HepG2 (cell line): Measurements from ENCODE around the gene MTMR6. TPM values are rescaled to one million over a fixed set of nuclear protein-coding genes. Genes with fewer than 3 reads are reported as not detected.

Experiments
- HIVEP1 ChIP-seq: sonication (generic); formaldehyde crosslinking; IDR thresholded peaks from 2 replicates; pipeline ENCODE4 v1.4.0; 2020; ENCODE audit warnings: mild to moderate bottlenecking, missing genetic modification reagents
- LCORL ChIP-seq, 2 experiments: fragments of 450-650 bp in 1 of 2; sonication (generic) in 1 of 2; formaldehyde crosslinking in 1 of 2; IDR thresholded peaks; 2 replicates each; pipeline versions ENCODE4 v1.5.0 to v1.6.1; 2017 to 2020; ENCODE audit warnings: antibody characterized with exemption in 1 of 2, missing genetic modification reagents in 1 of 2
- MTA1 ChIP-seq: sonication (generic); formaldehyde crosslinking; IDR thresholded peaks from 2 replicates; pipeline ENCODE4 v1.4.0; 2020; ENCODE audit warnings: missing genetic modification reagents, mild to moderate bottlenecking, borderline replicate concordance
- NFE2L1 ChIP-seq: sonication (generic); formaldehyde crosslinking; IDR thresholded peaks from 2 replicates; pipeline ENCODE4 v1.4.0; 2020; ENCODE audit warnings: missing genetic modification reagents, mild to moderate bottlenecking, borderline replicate concordance
- NFYC ChIP-seq: IDR thresholded peaks from 2 replicates; pipeline ENCODE4 v1.6.1; 2016; ENCODE audit warnings: missing genetic modification reagents, missing compliant biosample characterization
- RFXANK ChIP-seq: IDR thresholded peaks from 2 replicates; pipeline ENCODE4 v1.6.1; 2016
- SALL1 ChIP-seq: sonication (generic); formaldehyde crosslinking; IDR thresholded peaks from 2 replicates; pipeline ENCODE4 v1.8.0; 2022; ENCODE audit warnings: mild to moderate bottlenecking, missing genetic modification reagents
- SUZ12 ChIP-seq: fragments of 150-350 bp; IDR thresholded peaks from 2 replicates; pipeline ENCODE4 v1.6.1; 2014; ENCODE audit warnings: low read depth, low read length
- ZBTB21 ChIP-seq: sonication (generic); formaldehyde crosslinking; IDR thresholded peaks from 2 replicates; pipeline ENCODE4 v1.4.0; 2020; ENCODE audit warnings: missing genetic modification reagents
- ZBTB38 ChIP-seq: sonication (generic); formaldehyde crosslinking; IDR thresholded peaks from 2 replicates; pipeline ENCODE4 v1.5.1; 2020; ENCODE audit warnings: mild to moderate bottlenecking, missing genetic modification reagents
- ZKSCAN8 ChIP-seq: IDR thresholded peaks from 2 replicates; pipeline ENCODE4 v1.6.1; 2016; ENCODE audit warnings: borderline replicate concordance, missing genetic modification reagents, missing compliant biosample characterization
- ZNF670 ChIP-seq: sonication (generic); formaldehyde crosslinking; IDR thresholded peaks from 2 replicates; pipeline ENCODE4 v1.8.0; 2022; ENCODE audit warnings: mild to moderate bottlenecking, missing genetic modification reagents, borderline replicate concordance
- ZNF75D ChIP-seq: sonication (generic); formaldehyde crosslinking; IDR thresholded peaks from 2 replicates; pipeline ENCODE4 v1.8.1; 2023; ENCODE audit warnings: missing genetic modification reagents, mild to moderate bottlenecking, borderline replicate concordance
- ZNF879 ChIP-seq: sonication (generic); formaldehyde crosslinking; IDR thresholded peaks from 2 replicates; pipeline ENCODE4 v1.8.1; 2023; ENCODE audit warnings: missing genetic modification reagents
- polyA plus RNA-seq, 8 experiments: library from polyadenylated mRNA; depleted of rRNA in 3 of 8; stranded (reverse) in 7 of 8; unstranded in 1 of 8; fragments of >200 nt; fragmentation: Illumina TruSeq in 4 of 8; extraction: Trizol in 4 of 8; gene quantifications; 2 replicates each; pipeline versions ENCODE4 v1.2.1 to v1.2.3, GENCODE V29; 2011 to 2016; ENCODE audit warnings: low read depth in 4 of 8, missing spikeins in 1 of 8, mixed read lengths in 1 of 8; ENCODE audit not compliant: insufficient read depth in 1 of 8
- total RNA-seq, 5 experiments: library from RNA; depleted of rRNA; stranded (reverse); fragments of >200 nt; fragmentation: Illumina TruSeq; extraction: Trizol; gene quantifications; 2 replicates each; pipeline ENCODE4 v1.2.3, GENCODE V29; 2016; ENCODE audit warnings: low read depth in 1 of 5
- TF ChIP-seq, protein P1 (sequence below): sonication (generic); formaldehyde crosslinking; IDR thresholded peaks from 2 replicates; pipeline ENCODE4 v1.4.0; 2020; ENCODE audit warnings: mild to moderate bottlenecking, missing genetic modification reagents
- TF ChIP-seq, protein P2 (sequence below): sonication (generic); formaldehyde crosslinking; IDR thresholded peaks from 2 replicates; pipeline ENCODE4 v1.8.1; 2023; ENCODE audit warnings: missing genetic modification reagents, mild to moderate bottlenecking, borderline replicate concordance
- TF ChIP-seq, protein P3 (sequence below): sonication (generic); formaldehyde crosslinking; IDR thresholded peaks from 2 replicates; pipeline ENCODE4 v1.5.1; 2020; ENCODE audit warnings: mild to moderate bottlenecking, missing genetic modification reagents, moderate library complexity
- TF ChIP-seq, protein P4 (sequence below): sonication (generic); formaldehyde crosslinking; IDR thresholded peaks from 2 replicates; pipeline ENCODE4 v1.4.0; 2020; ENCODE audit warnings: missing genetic modification reagents
- TF ChIP-seq, protein P5 (sequence below): sonication (generic); formaldehyde crosslinking; IDR thresholded peaks from 2 replicates; pipeline ENCODE4 v1.4.0; 2020; ENCODE audit warnings: low read depth, mild to moderate bottlenecking, missing genetic modification reagents
- TF ChIP-seq, protein P6 (sequence below): IDR thresholded peaks from 2 replicates; pipeline ENCODE4 v1.6.1; 2018; ENCODE audit warnings: missing genetic modification reagents

MTMR6 gene
- total and polyA plus RNA-seq, 2 of the 13 experiments (the other 11 are each of a cell fraction or from before 2014, with no cell fraction given) = 3.4 to 7.8 TPM

DNA sequence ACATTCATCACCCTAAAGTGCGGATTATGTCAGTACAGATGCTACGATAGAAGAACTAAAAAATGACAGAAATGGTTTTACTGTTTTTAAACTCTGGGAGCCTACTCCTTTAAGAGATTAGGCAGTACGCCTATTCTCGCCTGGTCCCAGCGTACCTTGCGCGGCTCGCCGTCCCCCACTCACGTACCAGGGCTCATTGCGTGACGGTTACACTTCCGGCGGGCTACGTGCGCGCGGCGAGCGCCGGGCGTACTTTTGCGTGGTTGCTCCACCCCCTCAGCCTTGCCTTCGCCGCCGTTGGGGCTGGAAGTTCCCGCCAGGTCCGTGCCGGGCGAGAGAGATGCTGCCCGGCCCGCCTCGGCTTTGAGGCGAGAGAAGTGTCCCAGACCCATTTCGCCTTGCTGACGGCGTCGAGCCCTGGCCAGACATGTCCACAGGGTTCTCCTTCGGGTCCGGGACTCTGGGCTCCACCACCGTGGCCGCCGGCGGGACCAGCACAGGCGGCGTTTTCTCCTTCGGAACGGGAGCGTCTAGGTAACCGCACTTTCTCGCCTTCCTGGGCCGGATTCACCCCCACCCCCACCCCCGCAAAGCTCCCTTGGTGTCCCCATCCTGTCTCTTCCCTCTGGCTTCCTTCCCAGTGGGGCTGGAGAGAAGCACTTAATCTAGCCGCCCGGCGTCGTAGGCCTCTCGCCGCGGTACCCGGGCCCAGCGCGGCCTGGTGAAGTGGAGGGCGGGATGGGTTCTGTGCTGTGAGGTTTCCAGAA, 14.2 kb upstream of the MTMR6 start, which contains the start of gene NUP58 (continued):
- TF ChIP-seq, protein P1, sequence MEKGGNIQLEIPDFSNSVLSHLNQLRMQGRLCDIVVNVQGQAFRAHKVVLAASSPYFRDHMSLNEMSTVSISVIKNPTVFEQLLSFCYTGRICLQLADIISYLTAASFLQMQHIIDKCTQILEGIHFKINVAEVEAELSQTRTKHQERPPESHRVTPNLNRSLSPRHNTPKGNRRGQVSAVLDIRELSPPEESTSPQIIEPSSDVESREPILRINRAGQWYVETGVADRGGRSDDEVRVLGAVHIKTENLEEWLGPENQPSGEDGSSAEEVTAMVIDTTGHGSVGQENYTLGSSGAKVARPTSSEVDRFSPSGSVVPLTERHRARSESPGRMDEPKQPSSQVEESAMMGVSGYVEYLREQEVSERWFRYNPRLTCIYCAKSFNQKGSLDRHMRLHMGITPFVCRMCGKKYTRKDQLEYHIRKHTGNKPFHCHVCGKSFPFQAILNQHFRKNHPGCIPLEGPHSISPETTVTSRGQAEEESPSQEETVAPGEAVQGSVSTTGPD = 0 out of 2 replicates have a peak, but pooled peaks have one; percentile 48
- TF ChIP-seq ZBTB38 (CRISPR knock-in tag) = no peak
- TF ChIP-seq LCORL (IDR thresholded peaks at IDR 0.05) = no peak
- peak; percentile 36; the same call in 1 of the 2 replicates for TF ChIP-seq LCORL (CRISPR knock-in tag; IDR thresholded peaks at IDR 0.05)
- peak; percentile 45; the same call in 1 of the 2 replicates for TF ChIP-seq SUZ12
- TF ChIP-seq ZBTB21 (CRISPR knock-in tag) = peak; percentile 56; the same call in 1 of the 2 replicates
- no peak for TF ChIP-seq ZKSCAN8 (CRISPR knock-in tag)
- TF ChIP-seq, protein P2, sequence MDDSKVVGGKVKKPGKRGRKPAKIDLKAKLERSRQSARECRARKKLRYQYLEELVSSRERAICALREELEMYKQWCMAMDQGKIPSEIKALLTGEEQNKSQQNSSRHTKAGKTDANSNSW (CRISPR knock-in tag) = no peak
- TF ChIP-seq, protein P3, sequence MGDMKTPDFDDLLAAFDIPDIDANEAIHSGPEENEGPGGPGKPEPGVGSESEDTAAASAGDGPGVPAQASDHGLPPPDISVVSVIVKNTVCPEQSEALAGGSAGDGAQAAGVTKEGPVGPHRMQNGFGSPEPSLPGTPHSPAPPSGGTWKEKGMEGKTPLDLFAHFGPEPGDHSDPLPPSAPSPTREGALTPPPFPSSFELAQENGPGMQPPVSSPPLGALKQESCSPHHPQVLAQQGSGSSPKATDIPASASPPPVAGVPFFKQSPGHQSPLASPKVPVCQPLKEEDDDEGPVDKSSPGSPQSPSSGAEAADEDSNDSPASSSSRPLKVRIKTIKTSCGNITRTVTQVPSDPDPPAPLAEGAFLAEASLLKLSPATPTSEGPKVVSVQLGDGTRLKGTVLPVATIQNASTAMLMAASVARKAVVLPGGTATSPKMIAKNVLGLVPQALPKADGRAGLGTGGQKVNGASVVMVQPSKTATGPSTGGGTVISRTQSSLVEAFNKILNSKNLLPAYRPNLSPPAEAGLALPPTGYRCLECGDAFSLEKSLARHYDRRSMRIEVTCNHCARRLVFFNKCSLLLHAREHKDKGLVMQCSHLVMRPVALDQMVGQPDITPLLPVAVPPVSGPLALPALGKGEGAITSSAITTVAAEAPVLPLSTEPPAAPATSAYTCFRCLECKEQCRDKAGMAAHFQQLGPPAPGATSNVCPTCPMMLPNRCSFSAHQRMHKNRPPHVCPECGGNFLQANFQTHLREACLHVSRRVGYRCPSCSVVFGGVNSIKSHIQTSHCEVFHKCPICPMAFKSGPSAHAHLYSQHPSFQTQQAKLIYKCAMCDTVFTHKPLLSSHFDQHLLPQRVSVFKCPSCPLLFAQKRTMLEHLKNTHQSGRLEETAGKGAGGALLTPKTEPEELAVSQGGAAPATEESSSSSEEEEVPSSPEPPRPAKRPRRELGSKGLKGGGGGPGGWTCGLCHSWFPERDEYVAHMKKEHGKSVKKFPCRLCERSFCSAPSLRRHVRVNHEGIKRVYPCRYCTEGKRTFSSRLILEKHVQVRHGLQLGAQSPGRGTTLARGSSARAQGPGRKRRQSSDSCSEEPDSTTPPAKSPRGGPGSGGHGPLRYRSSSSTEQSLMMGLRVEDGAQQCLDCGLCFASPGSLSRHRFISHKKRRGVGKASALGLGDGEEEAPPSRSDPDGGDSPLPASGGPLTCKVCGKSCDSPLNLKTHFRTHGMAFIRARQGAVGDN (CRISPR knock-in tag) = peak; percentile 92
- peak; percentile 52; the same call in 1 of the 2 replicates for TF ChIP-seq HIVEP1 (CRISPR knock-in tag)
- TF ChIP-seq, protein P4, sequence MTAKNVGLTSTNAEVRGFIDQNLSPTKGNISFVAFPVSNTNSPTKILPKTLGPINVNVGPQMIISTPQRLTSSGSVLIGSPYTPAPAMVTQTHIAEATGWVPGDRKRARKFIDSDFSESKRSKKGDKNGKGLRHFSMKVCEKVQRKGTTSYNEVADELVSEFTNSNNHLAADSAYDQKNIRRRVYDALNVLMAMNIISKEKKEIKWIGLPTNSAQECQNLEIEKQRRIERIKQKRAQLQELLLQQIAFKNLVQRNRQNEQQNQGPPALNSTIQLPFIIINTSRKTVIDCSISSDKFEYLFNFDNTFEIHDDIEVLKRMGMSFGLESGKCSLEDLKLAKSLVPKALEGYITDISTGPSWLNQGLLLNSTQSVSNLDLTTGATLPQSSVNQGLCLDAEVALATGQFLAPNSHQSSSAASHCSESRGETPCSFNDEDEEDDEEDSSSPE (CRISPR knock-in tag) = peak; percentile 90
- no peak for TF ChIP-seq ZNF670 (CRISPR knock-in tag)
- peak; percentile 92; the same call in 1 of the 2 replicates for TF ChIP-seq ZNF879 (CRISPR knock-in tag)
- TF ChIP-seq RFXANK (CRISPR knock-in tag) = no peak
- TF ChIP-seq, protein P5, sequence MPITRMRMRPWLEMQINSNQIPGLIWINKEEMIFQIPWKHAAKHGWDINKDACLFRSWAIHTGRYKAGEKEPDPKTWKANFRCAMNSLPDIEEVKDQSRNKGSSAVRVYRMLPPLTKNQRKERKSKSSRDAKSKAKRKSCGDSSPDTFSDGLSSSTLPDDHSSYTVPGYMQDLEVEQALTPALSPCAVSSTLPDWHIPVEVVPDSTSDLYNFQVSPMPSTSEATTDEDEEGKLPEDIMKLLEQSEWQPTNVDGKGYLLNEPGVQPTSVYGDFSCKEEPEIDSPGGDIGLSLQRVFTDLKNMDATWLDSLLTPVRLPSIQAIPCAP (CRISPR knock-in tag) = 0 out of 2 replicates have a peak, but pooled peaks have one; percentile 45
- peak; percentile 67; the same call in 1 of the 2 replicates for TF ChIP-seq SALL1 (CRISPR knock-in tag)
- TF ChIP-seq ZNF75D (CRISPR knock-in tag) = no peak
- peak; percentile 76 for TF ChIP-seq NFYC (CRISPR knock-in tag)
- TF ChIP-seq, protein P6, sequence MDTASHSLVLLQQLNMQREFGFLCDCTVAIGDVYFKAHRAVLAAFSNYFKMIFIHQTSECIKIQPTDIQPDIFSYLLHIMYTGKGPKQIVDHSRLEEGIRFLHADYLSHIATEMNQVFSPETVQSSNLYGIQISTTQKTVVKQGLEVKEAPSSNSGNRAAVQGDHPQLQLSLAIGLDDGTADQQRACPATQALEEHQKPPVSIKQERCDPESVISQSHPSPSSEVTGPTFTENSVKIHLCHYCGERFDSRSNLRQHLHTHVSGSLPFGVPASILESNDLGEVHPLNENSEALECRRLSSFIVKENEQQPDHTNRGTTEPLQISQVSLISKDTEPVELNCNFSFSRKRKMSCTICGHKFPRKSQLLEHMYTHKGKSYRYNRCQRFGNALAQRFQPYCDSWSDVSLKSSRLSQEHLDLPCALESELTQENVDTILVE (CRISPR knock-in tag) = peak; percentile 80; the same call in 1 of the 2 replicates
- TF ChIP-seq NFE2L1 (CRISPR knock-in tag) = no peak
- peak; percentile 28; the same call in 1 of the 2 replicates for TF ChIP-seq MTA1 (CRISPR knock-in tag)
